GM20000 (cell line): ENCODE results near the gene CTCF.

Experiments
- DNase-seq: peaks from one replicate; pipeline ENCODE4 v3.0.0; 2012; ENCODE audit warnings: low spot score
- TF ChIP-seq, protein P1 (sequence below): IDR thresholded peaks from 2 replicates; pipeline ENCODE4 v1.5.1; 2012; ENCODE audit warnings: mild to moderate bottlenecking, control low read depth; ENCODE audit errors: extremely low read depth, missing control alignments

CTCF gene

GRCh38 chr16:67519242-67519641 is 43.1 kb upstream of the CTCF start:
- DNase-seq: no peak
- TF ChIP-seq, protein P1, sequence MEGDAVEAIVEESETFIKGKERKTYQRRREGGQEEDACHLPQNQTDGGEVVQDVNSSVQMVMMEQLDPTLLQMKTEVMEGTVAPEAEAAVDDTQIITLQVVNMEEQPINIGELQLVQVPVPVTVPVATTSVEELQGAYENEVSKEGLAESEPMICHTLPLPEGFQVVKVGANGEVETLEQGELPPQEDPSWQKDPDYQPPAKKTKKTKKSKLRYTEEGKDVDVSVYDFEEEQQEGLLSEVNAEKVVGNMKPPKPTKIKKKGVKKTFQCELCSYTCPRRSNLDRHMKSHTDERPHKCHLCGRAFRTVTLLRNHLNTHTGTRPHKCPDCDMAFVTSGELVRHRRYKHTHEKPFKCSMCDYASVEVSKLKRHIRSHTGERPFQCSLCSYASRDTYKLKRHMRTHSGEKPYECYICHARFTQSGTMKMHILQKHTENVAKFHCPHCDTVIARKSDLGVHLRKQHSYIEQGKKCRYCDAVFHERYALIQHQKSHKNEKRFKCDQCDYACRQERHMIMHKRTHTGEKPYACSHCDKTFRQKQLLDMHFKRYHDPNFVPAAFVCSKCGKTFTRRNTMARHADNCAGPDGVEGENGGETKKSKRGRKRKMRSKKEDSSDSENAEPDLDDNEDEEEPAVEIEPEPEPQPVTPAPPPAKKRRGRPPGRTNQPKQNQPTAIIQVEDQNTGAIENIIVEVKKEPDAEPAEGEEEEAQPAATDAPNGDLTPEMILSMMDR: no peak

DNA sequence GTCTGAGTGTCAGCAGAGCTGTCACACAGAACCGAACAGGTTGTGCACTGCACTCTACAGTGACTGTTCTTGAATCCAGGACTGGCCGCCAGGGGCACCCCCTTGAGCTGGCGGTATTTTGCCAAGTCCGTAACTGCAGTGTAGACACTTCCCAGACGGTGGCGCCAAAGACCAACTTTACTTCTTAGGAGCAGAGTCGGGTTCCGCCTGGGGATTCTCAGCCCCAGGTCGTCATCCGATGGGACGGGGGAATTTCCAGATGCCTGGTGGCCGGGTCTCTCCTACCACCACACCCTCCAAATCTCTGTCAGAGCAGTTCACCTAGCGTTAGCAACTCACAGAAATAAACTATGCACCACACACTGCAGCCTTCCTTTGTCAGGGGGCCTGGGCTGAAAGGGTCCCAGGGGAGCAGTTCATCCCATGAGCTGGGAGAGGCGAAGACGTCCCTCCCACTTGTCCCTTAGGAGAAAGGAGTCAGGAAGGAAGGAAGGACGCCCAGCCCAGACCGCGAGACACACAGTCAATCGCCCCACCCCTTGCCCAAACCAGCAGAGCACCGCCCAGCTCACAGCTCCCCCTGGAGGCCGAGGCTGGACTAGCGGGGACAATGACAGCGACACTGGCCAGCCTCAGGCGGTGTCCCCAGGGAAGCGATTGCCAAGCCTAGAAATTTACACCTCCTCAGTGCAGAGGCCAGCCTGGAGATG is 41.1 kb upstream of the CTCF start:
- TF ChIP-seq, protein P1: peak; percentile 98
- peak; percentile 91 for DNase-seq

DNA sequence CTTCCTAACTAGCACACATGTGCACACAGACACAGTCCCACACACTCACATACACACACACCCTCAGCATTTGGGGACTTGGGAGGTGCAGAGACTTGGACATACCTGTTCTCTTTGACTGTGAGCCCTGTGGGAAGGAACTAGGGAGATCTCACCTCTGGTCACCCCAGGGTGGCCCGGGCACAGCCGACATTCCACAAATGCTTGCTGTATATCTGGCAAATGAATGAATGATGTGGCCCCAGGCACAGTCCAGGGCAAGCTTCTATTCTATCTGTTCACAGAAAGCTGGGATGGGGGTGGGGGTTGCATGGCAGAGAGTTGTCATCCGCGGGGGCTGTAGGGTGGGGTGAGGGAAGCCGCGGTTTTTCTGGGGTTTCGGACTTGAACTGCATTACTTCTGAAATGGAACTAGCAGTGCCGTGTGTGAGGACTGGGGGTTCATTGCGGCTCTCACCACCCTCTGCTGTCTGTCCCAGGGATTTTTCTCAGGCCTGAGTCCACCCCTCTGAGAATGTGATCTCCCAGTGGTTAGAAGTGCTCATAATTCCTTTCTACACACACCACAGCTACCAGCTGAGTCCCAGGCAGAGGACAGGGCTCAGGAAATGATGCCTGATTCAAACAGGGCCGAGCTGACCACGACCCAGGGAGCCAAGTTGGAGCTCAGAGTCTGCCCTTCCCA is 37.0 kb upstream of the CTCF start:
- DNase-seq: no peak
- TF ChIP-seq, protein P1: no peak

DNA sequence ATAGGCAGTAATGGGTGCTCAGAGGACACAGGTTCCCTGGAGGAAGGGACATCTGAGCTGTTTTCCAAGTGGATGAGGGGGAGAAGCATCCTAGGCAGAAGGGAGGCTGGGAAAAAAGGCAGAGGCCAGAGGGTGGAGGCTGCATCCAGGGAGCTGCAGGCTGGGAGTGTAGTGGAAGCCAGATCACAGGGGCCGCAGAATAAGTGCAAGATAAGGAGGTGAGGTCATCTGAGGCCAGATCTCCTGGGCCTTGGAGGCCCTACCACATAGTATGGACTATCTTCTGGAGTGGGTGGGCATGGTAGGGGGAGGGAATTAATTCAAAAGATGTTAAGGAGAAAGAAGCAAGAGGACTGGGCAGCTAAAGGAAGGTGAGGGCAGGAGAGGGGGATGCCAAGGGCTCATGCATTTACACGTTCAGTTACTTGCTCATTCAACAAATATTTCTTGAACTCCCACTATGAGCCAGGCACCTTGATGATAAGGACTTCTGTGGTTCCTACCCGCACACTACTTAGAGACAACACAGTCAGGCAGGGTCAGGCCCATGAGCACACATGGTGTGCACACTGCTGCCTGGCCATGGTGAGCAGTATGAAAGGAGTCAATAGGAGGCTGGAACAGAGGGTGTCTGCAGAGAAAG is 36.1 kb upstream of the CTCF start:
- TF ChIP-seq, protein P1: no peak
- no peak for DNase-seq

GRCh38 chr16:67528222-67528869 is 34.0 kb upstream of the CTCF start, which contains the start of gene RIPOR1:
RIPOR1 (plus strand) TSS chr16:67528829; CDS start chr16:67538447, 9,618 bp downstream.
- peak; percentile 89 for DNase-seq
- TF ChIP-seq, protein P1: no peak

- TF ChIP-seq, protein P1: no peak
- DNase-seq: peak; percentile 64
These were observed 33.3 kb upstream of the CTCF start for GRCh38 chr16:67528870-67529581.
